Measurements from ENCODE around the gene UQCRHL. TPM values are rescaled to one million over a fixed set of nuclear protein-coding genes. Genes with fewer than 3 reads are reported as not detected.

Gene UQCRHL
- total and polyA plus RNA-seq, 2 donors (not counting 1 experiment from before 2014, with no cell fraction given) = 0.98 to 1.8 TPM

- H3K27ac ChIP-seq (ENCODE audit: low read length in 2 of 2) = peak overlapping the region; percentile 98 to 100
- H3K4me3 ChIP-seq (ENCODE audit: control extremely low read depth in 1 of 5, extremely low read depth in 1 of 5, insufficient read depth in 1 of 5, low read depth in 2 of 5, low read length in 4 of 5) = peak overlapping the region; percentile 84 to 100 (median 97)
- TF ChIP-seq, protein P1, sequence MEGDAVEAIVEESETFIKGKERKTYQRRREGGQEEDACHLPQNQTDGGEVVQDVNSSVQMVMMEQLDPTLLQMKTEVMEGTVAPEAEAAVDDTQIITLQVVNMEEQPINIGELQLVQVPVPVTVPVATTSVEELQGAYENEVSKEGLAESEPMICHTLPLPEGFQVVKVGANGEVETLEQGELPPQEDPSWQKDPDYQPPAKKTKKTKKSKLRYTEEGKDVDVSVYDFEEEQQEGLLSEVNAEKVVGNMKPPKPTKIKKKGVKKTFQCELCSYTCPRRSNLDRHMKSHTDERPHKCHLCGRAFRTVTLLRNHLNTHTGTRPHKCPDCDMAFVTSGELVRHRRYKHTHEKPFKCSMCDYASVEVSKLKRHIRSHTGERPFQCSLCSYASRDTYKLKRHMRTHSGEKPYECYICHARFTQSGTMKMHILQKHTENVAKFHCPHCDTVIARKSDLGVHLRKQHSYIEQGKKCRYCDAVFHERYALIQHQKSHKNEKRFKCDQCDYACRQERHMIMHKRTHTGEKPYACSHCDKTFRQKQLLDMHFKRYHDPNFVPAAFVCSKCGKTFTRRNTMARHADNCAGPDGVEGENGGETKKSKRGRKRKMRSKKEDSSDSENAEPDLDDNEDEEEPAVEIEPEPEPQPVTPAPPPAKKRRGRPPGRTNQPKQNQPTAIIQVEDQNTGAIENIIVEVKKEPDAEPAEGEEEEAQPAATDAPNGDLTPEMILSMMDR (IDR thresholded peaks at IDR 0.05) = no peak
- no peak for TF ChIP-seq EZH2 (IDR thresholded peaks at IDR 0.05; ENCODE audit: borderline replicate concordance, insufficient read depth, low read depth, low read length, poor library complexity, severe bottlenecking)
- intact Hi-C loops (cut with micrococcal nuclease) = loop anchor here (1.0 to 5.0 kb wide), 4 partner anchors 115 to 533 kb away; partner anchors contain the start of genes DDI2 and SZRD1
- CTCF ChIA-PET = interaction anchor here (0.8 to 6.1 kb wide), 10 partner anchors 9 to 142 kb away, joined by 3 to 55 read pairs (median 4); partner anchors contain the start of gene SPEN
- no peaks in the 10 kb centered on the region for H3K27me3 Mint-ChIP-seq
- H3K4me1 ChIP-seq (ENCODE audit: control insufficient read depth in 2 of 2, insufficient read depth in 2 of 2, low read length in 2 of 2) = peaks cover 47 to 56% of the 10 kb centered on the region in 2 donors
- H3K9me3 Mint-ChIP-seq (ENCODE audit: insufficient read depth) = no peaks in the 10 kb centered on the region
- DNase-seq (peak; percentile 96), ATAC-seq (ENCODE audit: low read depth) (peak; percentile 46)
- WGBS (ENCODE audit: insufficient coverage) = under 1% methylated on average over 73 of the region's 77 CpGs
- peak overlapping the region; percentile 97 for H3K4me2 ChIP-seq (replicated peaks; ENCODE audit: low read depth, low read length, poor library complexity, severe bottlenecking)
- peak overlapping the region; percentile 97 for H3K9ac ChIP-seq (ENCODE audit: low read length)
- peak overlapping the region; percentile 97 for H3K4me3 Mint-ChIP-seq
- H4K20me1 ChIP-seq (ENCODE audit: control insufficient read depth, insufficient read depth, low read length, poor library complexity, severe bottlenecking) = no peaks in the 10 kb centered on the region
- H3K27me3 ChIP-seq (replicated peaks in 1 of 4; ENCODE audit: control extremely low read depth in 1 of 4, control insufficient read depth in 3 of 4, insufficient read depth in 4 of 4, low read length in 3 of 4) = no peaks in the 10 kb centered on the region
- peak overlapping the region; percentile 95 for H3K27ac Mint-ChIP-seq
- H3K9me3 ChIP-seq (ENCODE audit: control extremely low read depth in 1 of 3, control insufficient read depth in 2 of 3, insufficient read depth in 1 of 3, low read length in 2 of 3) = peaks cover 0 to 4% (median 0%) of the 10 kb centered on the region in 3 donors
- H3K36me3 ChIP-seq (replicated peaks in 1 of 2; ENCODE audit: control extremely low read depth in 1 of 2, control insufficient read depth in 1 of 2, extremely low read depth in 1 of 2, insufficient read depth in 2 of 2, low read length in 1 of 2) = no peaks in the 10 kb centered on the region
- peak overlapping the region; percentile 88 for H2AFZ ChIP-seq (ENCODE audit: insufficient read depth, low read depth, low read length, poor library complexity, severe bottlenecking)
- POLR2A ChIA-PET = interaction anchor here (0.6 to 9.6 kb wide), 9 partner anchors 9 to 231 kb away, joined by 3 to 221 read pairs (median 5); partner anchors contain the start of gene SPEN
- peaks cover 48% of the 10 kb centered on the region for H3K4me1 Mint-ChIP-seq
- peaks cover 24% of the 10 kb centered on the region for H3K79me2 ChIP-seq (ENCODE audit: control insufficient read depth, insufficient read depth, low read length)
Observed at GRCh38 chr1:15834406-15835204, 27.2 kb upstream of the UQCRHL start.
